Peyer's patch (tissue), 4 donors: Measurements from ENCODE around the gene KRT85. TPM values are rescaled to one million over a fixed set of nuclear protein-coding genes. Genes with fewer than 3 reads are reported as not detected.

Source experiments
- DNase-seq, 3 donors: peaks; one replicate each; pipeline ENCODE4 v3.0.0-alpha.2; 2017 to 2019
- H3K27ac ChIP-seq, 4 donors: fragments of 200-600 bp; sonication (generic); one replicate each; pipeline ENCODE4 v1.5.1; 2016 to 2019
- H3K27me3 ChIP-seq, 2 donors: fragments of 200-600 bp; sonication (generic); one replicate each; pipeline ENCODE4 v1.5.1; 2019
- H3K36me3 ChIP-seq, 3 donors: fragments of 200-600 bp; sonication (generic); one replicate each; pipeline ENCODE4 v1.5.1; 2016 to 2019
- H3K4me1 ChIP-seq, 4 donors: fragments of 200-600 bp; sonication (generic); one replicate each; pipeline ENCODE4 v1.5.1; 2016 to 2019
- H3K4me3 ChIP-seq, 4 donors: fragments of 200-600 bp; sonication (generic); 1 replicate in 3 of 4; 2 replicates in 1 of 4; pipeline ENCODE4 v1.5.1; 2016 to 2019; ENCODE audit warnings: mild to moderate bottlenecking in 1 of 4
- H3K9me3 ChIP-seq, 4 donors: fragments of 200-600 bp; sonication (generic); one replicate each; pipeline ENCODE4 v1.5.1; 2016 to 2019; ENCODE audit warnings: mild to moderate bottlenecking in 1 of 4
- CTCF ChIP-seq, 6 experiments: fragments of 450-650 bp in 4 of 6; fragments of 200-600 bp in 2 of 6; sonication (generic) in 1 of 6; IDR thresholded peaks; one replicate each; pipeline ENCODE4 v1.5.1; 2017 to 2019; ENCODE audit warnings: antibody characterized with exemption in 6 of 6, mild to moderate bottlenecking in 3 of 6, moderate library complexity in 1 of 6
- POLR2A ChIP-seq, 2 donors: fragments of 450-650 bp; IDR thresholded peaks; one replicate each; pipeline ENCODE4 v1.5.1; 2017; ENCODE audit warnings: antibody characterized with exemption in 2 of 2, mild to moderate bottlenecking in 2 of 2, moderate library complexity in 2 of 2
- total RNA-seq, 4 donors: library from RNA; depleted of rRNA; stranded (reverse); fragments of >200 nt; gene quantifications; one replicate each; pipeline ENCODE4 v1.1.0, GENCODE V29; 2016

Gene KRT85
- not detected for total RNA-seq

- Histone ChIP-seq H3K27me3 (no peaks in the 10 kb centered on the region), H3K4me3 (no peak within 1 kb of the TSS), H3K9me3 (no peaks in the 10 kb centered on the region), H3K27ac (no peak within 1 kb of the TSS), H3K36me3 (no peaks in the 10 kb centered on the region), H3K4me1 (no peaks in the 10 kb centered on the region)
- no peak for TF ChIP-seq CTCF (IDR thresholded peaks at IDR 0.05)
- TF ChIP-seq POLR2A (IDR thresholded peaks at IDR 0.05): no peak
- DNase-seq: no peak
These were observed at the start of gene KRT85 for GRCh38 chr12:52366738-52367485. Gene KRT85 (minus strand): TSS chr12:52367481. CDS start chr12:52367405, 76 bp downstream.

- TF ChIP-seq CTCF (IDR thresholded peaks at IDR 0.05) (no peak), POLR2A (IDR thresholded peaks at IDR 0.05) (no peak)
- peak overlapping the region in 2 of 4 donors; percentile 40 to 48 for H3K27ac ChIP-seq
- H3K4me1 ChIP-seq: peaks cover 0 to 4% (median 0%) of the 10 kb centered on the region in 4 donors
- no peaks in the 10 kb centered on the region for H3K27me3 ChIP-seq
- H3K9me3 ChIP-seq: no peaks in the 10 kb centered on the region
- DNase-seq: no peak
- no peaks in the 10 kb centered on the region for H3K36me3 ChIP-seq
- no peak overlapping the region for H3K4me3 ChIP-seq
These were observed 49.5 kb upstream of the KRT85 start for GRCh38 chr12:52416795-52417194.

GRCh38 chr12:52415870-52416750 lies 48.8 kb upstream of the KRT85 start:
- no peak overlapping the region for H3K4me3 ChIP-seq
- H3K27me3 ChIP-seq: no peaks in the 10 kb centered on the region
- DNase-seq: peak in 1 of 3 donors; percentile 55
- no peak for TF ChIP-seq CTCF (IDR thresholded peaks at IDR 0.05)
- TF ChIP-seq POLR2A (IDR thresholded peaks at IDR 0.05): no peak
- H3K4me1 ChIP-seq: peaks cover 0 to 4% (median 0%) of the 10 kb centered on the region in 4 donors
- H3K27ac ChIP-seq: peak overlapping the region in 3 of 4 donors; percentile 13 to 49 (median 48)
- no peaks in the 10 kb centered on the region for H3K36me3 ChIP-seq
- H3K9me3 ChIP-seq: no peaks in the 10 kb centered on the region

GRCh38 chr12:52414936-52415335 lies 47.7 kb upstream of the KRT85 start:
- no peak overlapping the region for H3K27ac ChIP-seq
- no peaks in the 10 kb centered on the region for H3K9me3 ChIP-seq

More at GRCh38 chr12:52414936-52415335, 47.7 kb upstream of the KRT85 start:
- TF ChIP-seq CTCF (IDR thresholded peaks at IDR 0.05) (no peak), POLR2A (IDR thresholded peaks at IDR 0.05) (no peak)
- Histone ChIP-seq H3K4me3 (no peak overlapping the region), H3K36me3 (no peaks in the 10 kb centered on the region), H3K27me3 (no peaks in the 10 kb centered on the region), H3K4me1 (peaks cover 0 to 4% (median 0%) of the 10 kb centered on the region in 4 donors)
- no peak for DNase-seq
